IPS DF 6.9 (cell line): ENCODE results near the gene INTS1.

Source experiments
- DNase-seq: peaks from one replicate; pipeline ENCODE4 v3.0.0-alpha.2; 2013; ENCODE audit warnings: low read depth, low spot score
- H3K27ac ChIP-seq: one replicate; pipeline ENCODE4 v1.5.1; 2013; ENCODE audit warnings: low read length, control low read depth
- H3K27me3 ChIP-seq: 2 replicates; pipeline ENCODE4 v1.6.1; 2013; ENCODE audit warnings: mild to moderate bottlenecking, low read length; ENCODE audit not compliant: control insufficient read depth, insufficient read depth
- H3K36me3 ChIP-seq: 2 replicates; pipeline ENCODE4 v1.6.1; 2013; ENCODE audit warnings: low read length; ENCODE audit not compliant: control insufficient read depth, insufficient read depth
- H3K4me1 ChIP-seq: 2 replicates; pipeline ENCODE4 v1.6.1; 2013; ENCODE audit warnings: low read length; ENCODE audit not compliant: control insufficient read depth, insufficient read depth
- H3K4me3 ChIP-seq: 2 replicates; pipeline ENCODE4 v1.5.1; 2013; ENCODE audit warnings: mild to moderate bottlenecking, low read length
- H3K9me3 ChIP-seq: 2 replicates; pipeline ENCODE4 v1.6.1; 2013; ENCODE audit warnings: low read length, inconsistent platforms; ENCODE audit not compliant: control insufficient read depth, insufficient read depth
- WGBS: extraction: QIAGEN DNeasy Blood & Tissue Kit; methylation state at CpG from one replicate; pipeline ENCODE4 v1.1.7; 2013; ENCODE audit warnings: mixed read lengths, missing lambda C conversion rate; ENCODE audit not compliant: insufficient read length, insufficient coverage; 5-methylcytosine and 5-hydroxymethylcytosine counted together

INTS1 gene

GRCh38 chr7:1514995-1515401 lies 10.8 kb upstream of the INTS1 start:
- WGBS = no CpG with 5 or more reads among the region's 4 CpGs
- Histone ChIP-seq H3K9me3 (no peaks in the 10 kb centered on the region), H3K27me3 (no peaks in the 10 kb centered on the region), H3K36me3 (no peaks in the 10 kb centered on the region), H3K4me1 (no peaks in the 10 kb centered on the region; the same call in 1 of the 2 replicates), H3K4me3 (no peak overlapping the region), H3K27ac (no peak overlapping the region)
- no peak for DNase-seq

GRCh38 chr7:1514407-1514806 lies 10.2 kb upstream of the INTS1 start:
- no CpG with 5 or more reads among the region's 12 CpGs for WGBS
- H3K27ac ChIP-seq = no peak overlapping the region
- no peaks in the 10 kb centered on the region for H3K9me3 ChIP-seq
- H3K4me3 ChIP-seq = no peak overlapping the region
- H3K36me3 ChIP-seq = no peaks in the 10 kb centered on the region
- no peaks in the 10 kb centered on the region for H3K27me3 ChIP-seq
- DNase-seq = no peak
- H3K4me1 ChIP-seq = no peaks in the 10 kb centered on the region; the same call in 1 of the 2 replicates

- no CpG with 5 or more reads among the region's 20 CpGs for WGBS
- no peak for DNase-seq
- Histone ChIP-seq H3K9me3 (no peaks in the 10 kb centered on the region), H3K27ac (no peak overlapping the region), H3K36me3 (no peaks in the 10 kb centered on the region), H3K4me3 (no peak overlapping the region), H3K27me3 (no peaks in the 10 kb centered on the region), H3K4me1 (no peaks in the 10 kb centered on the region; the same call in 1 of the 2 replicates)
Measured at GRCh38 chr7:1513657-1514095, 9.5 kb upstream of the INTS1 start.

- DNase-seq = no peak
Measured at GRCh38 chr7:1512781-1513656, 8.8 kb upstream of the INTS1 start.

GRCh38 chr7:1511444-1512422 lies 7.5 kb upstream of the INTS1 start:
- no peak overlapping the region for H3K27ac ChIP-seq
- no peak overlapping the region for H3K4me3 ChIP-seq
- no peaks in the 10 kb centered on the region for H3K36me3 ChIP-seq
- no peaks in the 10 kb centered on the region for H3K9me3 ChIP-seq
- no peak for DNase-seq
- no peaks in the 10 kb centered on the region for H3K27me3 ChIP-seq
- WGBS = no CpG with 5 or more reads among the region's 30 CpGs
- no peaks in the 10 kb centered on the region; the same call in 1 of the 2 replicates for H3K4me1 ChIP-seq

More at GRCh38 chr7:1512781-1513656, 8.8 kb upstream of the INTS1 start:
- H3K36me3 ChIP-seq = no peaks in the 10 kb centered on the region
- no peaks in the 10 kb centered on the region for H3K27me3 ChIP-seq
- H3K27ac ChIP-seq = no peak overlapping the region
- H3K4me1 ChIP-seq = no peaks in the 10 kb centered on the region; the same call in 1 of the 2 replicates
- no peak overlapping the region for H3K4me3 ChIP-seq
- no peaks in the 10 kb centered on the region for H3K9me3 ChIP-seq
- WGBS = no CpG with 5 or more reads among the region's 35 CpGs

- Histone ChIP-seq H3K36me3 (no peaks in the 10 kb centered on the region), H3K4me1 (peaks cover 1% of the 10 kb centered on the region; the same call in 1 of the 2 replicates), H3K27ac (no peak overlapping the region), H3K27me3 (no peaks in the 10 kb centered on the region), H3K4me3 (no peak overlapping the region), H3K9me3 (no peaks in the 10 kb centered on the region)
- no peak for DNase-seq
- no CpG with 5 or more reads among the region's 16 CpGs for WGBS
Measured at GRCh38 chr7:1510780-1511154, 6.6 kb upstream of the INTS1 start.

GRCh38 chr7:1509226-1509625 lies 5.0 kb upstream of the INTS1 start:
- DNase-seq = no peak
- Histone ChIP-seq H3K4me1 (peaks cover 1% of the 10 kb centered on the region; the same call in 1 of the 2 replicates), H3K27ac (no peak overlapping the region), H3K27me3 (no peaks in the 10 kb centered on the region), H3K4me3 (no peak overlapping the region), H3K36me3 (no peaks in the 10 kb centered on the region), H3K9me3 (no peaks in the 10 kb centered on the region)
- WGBS = no CpG with 5 or more reads among the region's 14 CpGs

GRCh38 chr7:1508277-1508758 lies 4.1 kb upstream of the INTS1 start:
- no peak overlapping the region for H3K4me3 ChIP-seq
- DNase-seq = no peak
- H3K4me1 ChIP-seq = peaks cover 2% of the 10 kb centered on the region
- H3K27ac ChIP-seq = no peak overlapping the region
- H3K9me3 ChIP-seq = no peaks in the 10 kb centered on the region
- no CpG with 5 or more reads among the region's 10 CpGs for WGBS
- H3K36me3 ChIP-seq = no peaks in the 10 kb centered on the region
- no peaks in the 10 kb centered on the region for H3K27me3 ChIP-seq

- Histone ChIP-seq H3K9me3 (no peaks in the 10 kb centered on the region), H3K27me3 (no peaks in the 10 kb centered on the region), H3K27ac (no peak overlapping the region), H3K36me3 (peaks cover 12% of the 10 kb centered on the region), H3K4me1 (peaks cover 4% of the 10 kb centered on the region; the same call in 1 of the 2 replicates), H3K4me3 (no peak overlapping the region)
- WGBS = no CpG with 5 or more reads among the region's 35 CpGs
- no peak for DNase-seq
Measured at GRCh38 chr7:1505731-1506550, 1.8 kb upstream of the INTS1 start.
